Renal cortical epithelial cell (primary cell): ENCODE results near the gene CNTNAP2. TPM values are rescaled to one million over a fixed set of nuclear protein-coding genes. Genes with fewer than 3 reads are reported as not detected.
"Not testable (repeated sequence)": the region's sequence is repeated elsewhere in the genome, so short reads cannot be mapped to it uniquely, and the experiment has no call there.

ENCODE experiments used
- DNase-seq: peaks from one replicate; pipeline ENCODE4 v3.0.0-alpha.2; 2011; ENCODE audit warnings: low read depth
- total RNA-seq: library from RNA; depleted of rRNA; stranded (reverse); fragments of >200 nt; gene quantifications from 2 replicates; pipeline ENCODE4 v1.2.3, GENCODE V29; 2014

Gene CNTNAP2
- total RNA-seq, 1 donor from 2014 or later, result 0.25 TPM

- no peak for DNase-seq
Measured at GRCh38 chr7:148020679-148021078, 1904.1 kb downstream of the CNTNAP2 start.

GRCh38 chr7:148021507-148022045 is 1905.0 kb downstream of the CNTNAP2 start:
- no peak for DNase-seq

- no peak for DNase-seq
Measured at GRCh38 chr7:148022832-148023231, 1906.2 kb downstream of the CNTNAP2 start.

- no peak for DNase-seq
Measured at GRCh38 chr7:148026713-148027112, 1910.1 kb downstream of the CNTNAP2 start.

GRCh38 chr7:148028165-148028564 is 1911.6 kb downstream of the CNTNAP2 start:
- DNase-seq, result no peak

- no peak for DNase-seq
Measured at GRCh38 chr7:148031019-148031418, 1914.4 kb downstream of the CNTNAP2 start.

- no peak for DNase-seq
Measured at GRCh38 chr7:148031811-148032210, 1915.2 kb downstream of the CNTNAP2 start.

GRCh38 chr7:148035950-148036349 is 1919.3 kb downstream of the CNTNAP2 start:
- DNase-seq, result no peak

- DNase-seq, result no peak
Measured at GRCh38 chr7:148037044-148037443, 1920.4 kb downstream of the CNTNAP2 start.

GRCh38 chr7:148041156-148041555 is 1924.6 kb downstream of the CNTNAP2 start:
- no peak for DNase-seq

GRCh38 chr7:148042935-148043631 is 1926.5 kb downstream of the CNTNAP2 start:
- no peak for DNase-seq

GRCh38 chr7:148044173-148044572 is 1927.6 kb downstream of the CNTNAP2 start:
- DNase-seq, result no peak

- no peak for DNase-seq
Measured at GRCh38 chr7:148045521-148045920, 1928.9 kb downstream of the CNTNAP2 start.

- no peak for DNase-seq
Measured at GRCh38 chr7:148049068-148049467, 1932.5 kb downstream of the CNTNAP2 start.

GRCh38 chr7:148050492-148051158 is 1934.0 kb downstream of the CNTNAP2 start:
- DNase-seq, result no peak

- no peak for DNase-seq
Measured at GRCh38 chr7:148056406-148056805, 1939.8 kb downstream of the CNTNAP2 start.

- DNase-seq, result no peak
Measured at GRCh38 chr7:148058092-148058491, 1941.5 kb downstream of the CNTNAP2 start.

GRCh38 chr7:148058753-148059152 is 1942.2 kb downstream of the CNTNAP2 start:
- DNase-seq, result no peak

- DNase-seq, result no peak
Measured at GRCh38 chr7:148060724-148061123, 1944.1 kb downstream of the CNTNAP2 start.

- not testable (repeated sequence) for DNase-seq
Measured at GRCh38 chr7:148078111-148078510, 1961.5 kb downstream of the CNTNAP2 start.

GRCh38 chr7:148079206-148080080 is 1962.8 kb downstream of the CNTNAP2 start:
- DNase-seq, result no peak

- no peak for DNase-seq
Measured at GRCh38 chr7:148083448-148083847, 1966.8 kb downstream of the CNTNAP2 start.
